ENCODE results near the gene ATF7.
"Not testable (repeated sequence)": the region's sequence is repeated elsewhere in the genome, so short reads cannot be mapped to it uniquely, and the experiment has no call there.

The ATF7 gene

DNA sequence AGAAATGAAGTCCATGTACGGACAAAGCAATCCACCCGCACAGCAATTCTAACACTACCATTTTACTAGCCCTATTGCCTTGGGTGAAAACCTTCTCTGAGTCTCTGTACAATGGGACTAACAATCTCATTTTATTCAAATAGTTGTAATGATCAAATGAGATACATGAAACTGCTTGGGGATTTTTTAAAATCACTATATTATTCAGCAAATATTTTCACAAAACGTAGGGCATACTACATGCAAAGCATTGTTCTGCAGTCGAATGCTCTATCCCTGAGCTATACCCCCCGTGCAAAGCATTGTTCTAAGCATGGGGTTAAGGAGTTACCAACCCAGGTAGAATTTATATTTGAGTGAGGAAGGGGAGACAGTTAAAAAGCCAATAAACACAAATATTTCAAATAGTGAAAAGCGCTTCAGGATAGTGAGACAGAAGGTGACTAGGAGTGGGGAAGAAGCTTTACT lies 554 bp upstream of the ATF7 start:
- no peak for DNase-seq

DNA sequence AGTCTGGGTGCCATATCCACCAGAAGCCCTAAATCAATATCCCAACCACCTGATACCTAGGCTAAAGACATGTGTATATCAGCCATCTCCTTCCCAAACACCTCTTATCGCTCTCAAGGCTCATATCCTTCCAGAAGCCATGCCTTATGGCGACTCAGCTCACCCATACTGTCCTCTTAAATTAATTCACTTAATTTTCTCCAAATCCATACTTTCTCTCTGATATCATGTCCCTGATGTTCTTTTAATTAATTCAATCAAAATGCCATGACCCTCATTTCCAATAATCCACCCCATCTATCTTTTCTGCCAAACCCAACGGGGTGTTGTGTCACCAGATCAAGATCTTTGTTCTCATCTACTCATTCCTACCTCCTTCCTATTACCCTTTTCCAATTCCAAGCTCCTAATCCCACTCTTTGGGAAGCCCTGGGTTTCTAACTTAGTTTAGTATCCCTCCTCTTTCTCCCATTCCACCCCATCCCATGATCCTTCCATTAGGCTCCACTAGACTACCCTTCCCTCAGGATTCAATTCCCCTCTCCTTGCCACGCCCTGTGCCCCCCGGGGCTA lies 723 bp downstream of the ATF7 start:
- no peak for DNase-seq

GRCh38 chr12:53624956-53625355 lies 1.2 kb downstream of the ATF7 start:
- no peak for DNase-seq

- DNase-seq: no peak
These were observed 1.7 kb downstream of the ATF7 start for GRCh38 chr12:53624458-53624857.

DNA sequence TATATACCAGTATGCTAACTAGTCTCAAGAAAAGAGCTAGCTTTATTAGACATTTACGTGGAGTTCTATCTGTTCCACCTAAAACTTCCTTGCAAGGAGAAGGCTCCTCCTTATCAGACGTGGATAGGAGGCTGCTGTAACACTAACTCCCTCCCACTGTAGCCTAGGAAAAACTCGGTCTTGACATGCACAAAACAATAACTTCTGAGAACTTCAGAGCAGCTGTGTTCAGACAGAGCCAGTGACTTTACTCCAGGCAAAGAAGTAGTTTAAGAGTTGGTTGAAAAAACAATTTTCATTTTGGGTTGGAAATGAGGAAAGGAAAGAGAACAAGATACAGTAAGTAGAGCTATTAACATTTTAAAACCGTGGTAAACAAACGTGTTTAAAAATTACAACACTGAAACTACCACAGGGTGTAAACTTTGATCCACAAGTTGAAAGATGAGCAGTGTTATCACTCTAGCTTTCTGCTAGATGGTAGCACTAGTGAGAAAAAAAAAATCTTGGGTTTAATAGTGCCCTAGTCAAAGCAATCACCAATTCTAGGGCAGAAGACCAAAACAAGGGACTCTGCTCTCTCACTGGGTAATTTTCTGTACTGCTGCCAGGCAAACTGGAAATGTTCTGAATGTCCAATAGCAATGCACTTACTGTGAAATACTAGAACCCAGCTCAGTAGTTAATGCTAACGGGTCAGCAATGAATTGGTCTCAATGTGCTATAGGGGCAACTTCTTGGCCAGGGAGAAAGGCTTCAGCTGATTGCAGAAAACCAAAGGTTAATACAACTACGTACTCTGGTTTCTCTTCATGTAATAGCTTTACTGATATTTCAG lies 2.4 kb downstream of the ATF7 start:
- no peak for DNase-seq

DNA sequence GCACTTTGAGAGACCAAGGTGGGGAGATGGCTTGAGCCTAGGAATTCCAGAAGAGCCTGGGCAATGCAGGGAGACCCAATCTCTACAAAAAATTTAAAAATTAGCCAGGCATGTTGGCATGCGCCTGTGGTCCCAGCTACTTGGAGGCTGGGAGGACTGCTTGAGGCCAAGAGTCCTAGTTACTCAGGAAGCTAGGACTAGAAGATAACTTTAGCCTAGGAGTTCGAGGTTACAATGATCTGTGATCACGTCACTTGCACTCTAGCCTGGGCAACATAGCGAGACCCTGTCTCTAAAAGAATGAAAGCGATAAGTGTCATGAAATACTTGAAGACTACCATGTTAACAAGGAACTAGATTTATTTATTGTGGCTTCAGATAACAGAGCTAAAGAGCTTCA lies 3.5 kb downstream of the ATF7 start:
- DNase-seq: no peak

- no peak for DNase-seq
These were observed 7.9 kb downstream of the ATF7 start for GRCh38 chr12:53618275-53618674.

DNA sequence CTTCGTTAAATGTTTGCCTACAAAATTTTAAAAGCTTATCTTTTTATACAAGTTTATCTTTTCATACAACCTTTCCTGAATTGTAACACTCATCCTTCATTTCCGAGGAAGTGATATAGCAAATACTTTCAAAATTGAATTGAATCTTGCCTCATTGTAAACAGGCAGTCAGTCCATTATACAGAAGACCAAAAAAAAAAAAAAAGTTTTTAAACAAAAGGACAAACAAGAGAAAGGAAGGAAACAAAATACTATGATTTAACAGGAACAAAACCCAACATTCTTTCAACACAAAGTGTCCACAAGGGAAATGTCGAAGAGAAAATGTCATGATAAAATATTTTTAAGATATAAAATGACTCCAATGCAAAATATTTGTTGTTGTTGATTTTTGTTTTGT lies 8.5 kb downstream of the ATF7 start:
- DNase-seq: no peak

DNA sequence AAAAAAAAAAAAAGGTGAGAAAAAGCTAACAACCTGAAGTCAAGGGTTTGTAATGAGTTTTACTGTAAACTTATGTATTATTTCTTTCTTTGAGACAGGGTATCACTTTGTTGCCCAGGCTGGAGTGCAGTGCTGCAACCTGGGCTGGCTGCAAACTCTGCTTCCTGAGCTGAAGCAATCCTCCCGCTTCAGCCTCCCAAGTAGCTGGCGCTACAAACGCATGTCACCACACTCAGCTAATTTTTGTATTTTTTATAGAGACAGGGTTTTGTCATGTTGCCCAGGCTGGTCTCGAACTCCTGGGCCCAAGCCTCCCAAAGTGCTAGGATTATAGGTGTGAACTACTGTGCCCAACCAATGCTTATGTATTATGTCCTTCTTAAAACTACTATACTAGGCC lies 9.2 kb downstream of the ATF7 start:
- DNase-seq: no peak

- DNase-seq: no peak
These were observed 12.4 kb downstream of the ATF7 start for GRCh38 chr12:53613821-53614220.

DNA sequence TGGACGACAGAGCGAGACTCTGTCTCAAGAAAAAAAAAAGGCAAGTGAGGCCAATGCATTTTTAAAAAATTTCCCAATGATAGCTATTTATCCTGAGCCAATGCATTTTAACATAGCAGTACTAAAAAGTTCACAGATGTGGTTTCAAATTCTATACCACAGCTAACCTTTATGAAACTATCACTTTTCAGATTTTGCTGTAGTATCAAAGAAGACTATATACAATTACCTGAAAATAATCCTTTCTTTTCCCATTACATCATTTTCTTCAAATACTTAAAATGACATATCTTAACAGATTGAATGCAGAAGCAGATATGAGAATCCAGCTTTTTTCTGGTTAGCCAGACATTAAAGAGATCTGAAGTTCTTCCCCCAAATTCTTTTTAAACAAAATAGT lies 13.2 kb downstream of the ATF7 start:
- DNase-seq: no peak

DNA sequence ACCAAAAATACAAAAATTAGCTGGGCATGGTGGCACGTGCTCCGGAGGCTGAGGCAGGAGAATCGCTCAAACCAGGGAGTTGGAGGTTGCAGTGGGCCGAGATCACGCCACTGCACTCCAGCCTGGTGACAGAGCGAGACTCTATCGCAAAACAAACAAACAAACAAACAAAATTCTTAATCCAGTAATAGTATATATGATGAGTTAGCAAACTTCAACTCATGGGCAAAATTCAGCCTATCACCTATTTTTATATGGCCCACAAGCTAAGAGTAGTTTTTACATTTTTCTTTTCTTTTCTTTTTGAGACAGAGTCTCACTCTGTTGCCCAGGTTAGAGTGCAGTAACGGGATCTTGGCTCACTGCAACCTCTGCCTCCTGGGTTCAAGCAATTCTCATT lies 14.9 kb downstream of the ATF7 start:
- no peak for DNase-seq

- DNase-seq: not testable (repeated sequence)
These were observed 19.5 kb downstream of the ATF7 start for GRCh38 chr12:53606688-53607087.

GRCh38 chr12:53604581-53604980 lies 21.6 kb downstream of the ATF7 start:
- no peak for DNase-seq

DNA sequence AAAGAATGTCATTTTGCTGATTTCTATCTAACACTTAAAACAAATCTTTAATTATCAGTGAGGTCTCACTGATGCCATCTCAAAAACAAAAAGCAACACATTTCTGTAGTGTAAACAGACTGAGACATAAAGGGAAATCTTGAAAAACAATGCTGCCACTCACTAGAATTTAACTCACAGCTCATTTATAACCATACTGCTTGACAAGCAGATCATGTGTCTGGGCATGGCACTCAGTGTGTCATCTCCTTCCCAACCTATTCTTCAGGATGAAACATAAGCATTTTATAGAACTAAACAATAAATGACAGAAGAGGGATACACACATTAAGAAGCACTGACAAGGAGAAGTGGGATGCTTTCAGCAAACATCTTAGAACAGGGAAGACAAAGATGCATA lies 22.4 kb downstream of the ATF7 start:
- no peak for DNase-seq

DNA sequence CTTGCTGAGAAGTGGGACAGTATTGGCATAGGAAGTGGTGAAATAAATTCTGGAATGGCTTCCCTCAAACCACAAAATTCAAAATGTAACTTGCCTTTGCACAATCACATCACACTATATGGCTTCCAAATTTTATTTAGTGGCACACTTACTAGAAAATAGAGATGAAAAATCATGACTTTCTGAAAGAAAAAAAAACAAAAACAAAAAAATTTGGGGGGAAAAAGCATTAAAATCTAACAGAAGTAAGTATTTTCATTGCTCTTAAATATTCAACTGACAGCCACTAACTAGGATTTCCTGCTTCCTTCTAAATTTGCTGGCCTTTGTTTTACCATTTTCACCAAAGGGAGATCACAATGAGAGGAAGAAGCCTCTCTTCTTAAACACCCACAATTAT lies 23.0 kb downstream of the ATF7 start:
- DNase-seq: no peak

DNA sequence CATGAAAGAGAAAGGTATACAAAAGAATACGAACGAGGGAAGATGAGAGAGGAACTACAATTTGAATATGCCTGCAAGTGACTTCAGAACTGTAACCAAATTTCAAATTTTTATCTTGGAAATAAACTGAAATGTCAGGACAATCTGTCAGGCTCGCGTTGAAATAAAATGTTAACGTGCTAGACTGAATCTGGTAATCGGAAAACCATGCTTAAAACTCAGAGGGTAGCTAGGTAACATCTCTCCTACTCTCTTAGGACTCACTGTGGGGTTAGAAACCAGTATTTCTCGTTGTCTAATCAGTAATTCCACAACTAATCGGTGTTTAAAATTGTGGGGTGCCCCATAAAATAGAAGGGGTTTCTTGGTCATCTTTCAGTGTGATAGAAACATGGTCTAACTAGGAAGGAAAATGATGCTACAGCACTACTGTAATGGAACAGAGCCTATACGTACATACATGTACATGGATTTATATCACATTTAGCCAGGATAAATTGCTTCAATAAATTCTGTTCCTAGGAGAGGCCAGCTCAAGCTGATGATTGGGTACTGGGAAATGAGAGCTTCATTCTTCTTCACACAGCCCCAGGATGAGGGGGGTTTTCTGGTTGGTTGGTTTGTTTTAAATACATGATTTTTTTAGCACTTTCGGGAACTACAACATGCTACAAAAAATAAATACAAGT lies 23.9 kb downstream of the ATF7 start:
- no peak for DNase-seq

DNA sequence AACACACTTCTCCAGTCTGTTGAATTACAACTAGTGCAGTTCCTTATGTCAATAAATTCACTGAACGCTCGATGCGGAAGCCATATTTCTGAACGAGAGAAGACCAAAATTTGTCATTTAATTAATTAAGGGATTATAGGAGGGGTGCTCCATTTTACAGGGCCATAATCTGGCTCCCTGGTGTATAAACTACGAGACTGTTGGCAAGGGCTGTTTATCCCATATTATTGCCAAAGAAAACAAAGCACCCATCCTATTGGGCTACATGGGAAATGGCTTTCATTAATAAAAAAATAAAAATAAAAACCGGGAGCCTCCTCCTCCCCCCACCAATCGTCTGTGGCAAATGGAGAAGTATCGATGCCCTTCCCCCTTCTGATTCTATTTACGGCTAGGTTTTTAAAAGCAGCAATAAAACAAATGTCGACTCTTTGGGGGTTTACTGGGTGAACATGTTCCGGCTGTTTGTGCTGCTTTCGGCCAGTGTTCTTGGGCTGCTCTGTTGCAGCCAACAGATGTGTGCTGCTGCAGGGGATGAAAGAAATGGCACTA lies 24.8 kb downstream of the ATF7 start:
- no peak for DNase-seq

DNA sequence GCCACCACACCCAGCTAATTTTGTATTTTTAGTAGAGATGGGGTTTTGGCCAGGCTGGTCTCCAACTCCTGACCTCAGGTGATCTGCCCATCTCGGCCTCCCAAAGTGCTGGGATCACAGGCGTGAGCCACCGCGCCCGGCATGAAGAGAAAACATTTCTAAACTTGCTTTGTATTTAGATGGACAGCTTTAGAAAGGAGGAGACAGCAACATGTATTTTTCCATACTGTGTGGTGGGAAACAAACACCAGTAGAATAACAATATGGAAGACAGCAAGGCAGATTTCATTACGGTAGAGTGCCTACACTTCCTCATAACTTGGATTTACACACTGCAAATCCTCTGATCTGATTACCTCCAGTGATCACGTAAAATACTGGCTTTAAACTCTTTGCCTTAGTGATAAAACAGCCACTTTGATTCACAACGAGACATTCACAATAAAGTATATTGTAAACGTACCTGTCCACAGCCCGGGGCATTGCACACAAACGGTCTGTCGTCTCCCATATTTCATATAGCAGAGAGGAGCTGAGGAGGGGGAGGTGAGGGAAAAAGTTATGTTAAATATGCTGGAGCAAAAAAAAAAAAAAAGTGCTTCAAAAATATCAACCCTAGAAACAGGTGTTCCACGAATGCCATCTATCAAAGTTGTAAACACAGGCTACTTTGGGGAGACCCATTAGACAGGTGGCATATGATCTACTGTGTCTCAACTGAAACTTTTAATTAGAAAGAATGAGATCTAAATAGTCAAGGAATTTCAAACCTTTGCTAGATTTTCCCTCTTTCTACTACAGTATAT lies 25.5 kb downstream of the ATF7 start:
- no peak for DNase-seq

- DNase-seq: no peak
These were observed 26.6 kb downstream of the ATF7 start for GRCh38 chr12:53599579-53599978.

GRCh38 chr12:53598971-53599370 lies 27.2 kb downstream of the ATF7 start:
- DNase-seq: not testable (repeated sequence)

DNA sequence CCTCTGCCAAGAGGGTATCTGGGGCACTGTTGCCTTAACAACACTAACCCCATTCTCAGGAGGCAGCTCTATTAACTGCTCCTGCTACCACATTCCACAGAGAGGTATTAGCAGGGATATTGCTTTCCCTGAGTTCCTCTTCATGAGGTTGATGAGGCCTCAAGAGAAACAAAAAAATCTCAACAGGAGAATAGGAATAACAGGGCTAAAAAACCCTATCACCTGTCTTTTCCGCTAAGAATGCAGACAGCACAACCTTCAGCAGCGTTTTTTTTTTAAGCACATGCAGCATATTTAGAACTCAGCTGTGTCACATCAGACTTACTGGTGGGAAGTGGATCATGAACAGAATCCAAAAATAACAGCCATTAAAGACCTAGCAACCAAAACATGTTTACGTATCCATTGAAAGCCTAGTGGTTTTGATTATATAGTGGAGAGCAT lies 29.2 kb downstream of the ATF7 start:
- DNase-seq: no peak

All from NCI-H1105 treated with DMSO at 0.1 percent for 48 hours (cell line).